Renal cortical epithelial cell (primary cell): ENCODE data around the gene BNIP5. TPM values are rescaled to one million over a fixed set of nuclear protein-coding genes. Genes with fewer than 3 reads are reported as not detected.

Experiments used
- DNase-seq: peaks from one replicate; pipeline ENCODE4 v3.0.0-alpha.2; 2011; ENCODE audit warnings: low read depth
- total RNA-seq: library from RNA; depleted of rRNA; stranded (reverse); fragments of >200 nt; gene quantifications from 2 replicates; pipeline ENCODE4 v1.2.3, GENCODE V29; 2014

BNIP5 gene
- 0.35 TPM in 1 of 2 replicates, not detected in the other for total RNA-seq

GRCh38 chr6:36336779-36337241 lies at the start of gene BNIP5:
Gene BNIP5 (minus strand): TSS chr6:36336888. CDS start chr6:36330690, 6,198 bp downstream.
- DNase-seq, result no peak

- DNase-seq, result no peak
These were observed 47.4 kb upstream of the BNIP5 start for GRCh38 chr6:36384095-36384494.

- DNase-seq, result no peak
These were observed 46.9 kb upstream of the BNIP5 start for GRCh38 chr6:36383606-36384005.

GRCh38 chr6:36382976-36383375 lies 46.3 kb upstream of the BNIP5 start:
- DNase-seq, result no peak

- no peak for DNase-seq
These were observed 45.1 kb upstream of the BNIP5 start for GRCh38 chr6:36381502-36382389.

- DNase-seq, result no peak
These were observed 43.5 kb upstream of the BNIP5 start for GRCh38 chr6:36380166-36380565.

GRCh38 chr6:36378936-36379335 lies 42.2 kb upstream of the BNIP5 start:
- no peak for DNase-seq

- DNase-seq, result no peak
These were observed 41.7 kb upstream of the BNIP5 start for GRCh38 chr6:36378243-36378920.

- no peak for DNase-seq
These were observed 40.9 kb upstream of the BNIP5 start for GRCh38 chr6:36377594-36377993.

GRCh38 chr6:36376742-36377141 lies 40.1 kb upstream of the BNIP5 start:
- no peak for DNase-seq

GRCh38 chr6:36376183-36376582 lies 39.5 kb upstream of the BNIP5 start:
- DNase-seq, result no peak

- no peak for DNase-seq
These were observed 39.0 kb upstream of the BNIP5 start for GRCh38 chr6:36375644-36376155.

GRCh38 chr6:36374972-36375371 lies 38.3 kb upstream of the BNIP5 start:
- no peak for DNase-seq

- DNase-seq, result no peak
These were observed 37.5 kb upstream of the BNIP5 start for GRCh38 chr6:36374194-36374593.

- no peak for DNase-seq
These were observed 36.8 kb upstream of the BNIP5 start for GRCh38 chr6:36373368-36374019.

- DNase-seq, result no peak
These were observed 35.4 kb upstream of the BNIP5 start for GRCh38 chr6:36372088-36372487.

- DNase-seq, result no peak
These were observed 34.5 kb upstream of the BNIP5 start for GRCh38 chr6:36371211-36371610.

GRCh38 chr6:36370638-36371037 lies 34.0 kb upstream of the BNIP5 start:
- DNase-seq, result no peak

GRCh38 chr6:36368921-36369865 lies 32.5 kb upstream of the BNIP5 start:
- peak; percentile 94 for DNase-seq

GRCh38 chr6:36368421-36368820 lies 31.7 kb upstream of the BNIP5 start:
- no peak for DNase-seq

- no peak for DNase-seq
These were observed 31.1 kb upstream of the BNIP5 start for GRCh38 chr6:36367743-36368142.
